ENCODE measurements around the gene MTMR10.
A peak's percentile ranks its signal among the peaks of the same experiment; 100 is the strongest.

MTMR10 gene

DNA sequence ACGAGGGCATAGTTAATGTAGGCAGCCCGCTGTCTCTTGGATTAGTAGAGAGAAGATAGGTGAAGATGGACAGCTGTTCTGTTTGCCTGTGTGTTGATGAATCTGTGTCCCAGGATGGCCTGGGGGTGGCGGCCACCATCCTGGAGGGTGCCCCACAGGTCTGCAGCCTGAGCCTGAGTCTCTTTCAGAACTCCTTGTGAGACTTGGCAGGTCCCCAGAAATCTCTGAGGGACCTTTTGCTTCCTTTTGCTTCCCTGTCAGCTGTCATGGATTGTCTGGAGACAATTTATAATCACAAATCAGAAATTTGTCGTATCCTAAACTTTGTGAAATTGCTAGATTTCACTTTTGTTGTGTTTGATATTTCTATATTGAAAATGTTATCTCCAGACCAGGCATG, 70.3 kb downstream of the MTMR10 start:
- no peak for DNase-seq (ENCODE audit: low spot score)

DNA sequence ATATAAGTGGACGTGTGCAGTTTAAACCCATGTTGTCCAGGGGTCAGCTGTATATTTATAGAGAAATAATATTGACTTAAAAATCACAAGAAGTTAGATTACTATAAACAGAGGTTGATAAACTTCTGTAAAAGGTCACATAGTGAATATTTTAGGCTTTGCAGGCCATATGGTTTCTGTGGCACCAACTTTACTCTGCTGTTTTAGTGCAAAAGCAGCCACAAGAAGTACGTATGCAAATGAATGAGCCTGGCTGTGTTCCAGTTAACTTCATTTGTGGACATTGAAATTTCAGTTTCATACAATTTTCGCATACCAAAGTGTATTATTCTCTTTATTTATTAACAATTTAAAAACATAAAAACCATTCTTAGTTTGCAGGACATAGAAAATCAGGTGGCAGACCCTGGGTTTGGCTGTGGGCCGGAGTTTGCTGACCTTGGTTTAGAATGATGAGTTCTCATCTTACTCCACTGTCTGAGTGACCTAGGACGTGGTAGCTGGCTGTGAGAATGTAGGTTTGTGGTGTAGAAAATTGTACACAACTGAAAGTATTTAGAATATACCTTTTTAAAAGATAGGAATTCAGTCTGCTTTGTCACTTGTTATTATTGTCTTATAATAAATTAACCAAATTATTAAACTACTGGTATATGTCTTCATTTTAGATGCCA, 71.4 kb downstream of the MTMR10 start:
- no peak for DNase-seq (ENCODE audit: low spot score)

DNA sequence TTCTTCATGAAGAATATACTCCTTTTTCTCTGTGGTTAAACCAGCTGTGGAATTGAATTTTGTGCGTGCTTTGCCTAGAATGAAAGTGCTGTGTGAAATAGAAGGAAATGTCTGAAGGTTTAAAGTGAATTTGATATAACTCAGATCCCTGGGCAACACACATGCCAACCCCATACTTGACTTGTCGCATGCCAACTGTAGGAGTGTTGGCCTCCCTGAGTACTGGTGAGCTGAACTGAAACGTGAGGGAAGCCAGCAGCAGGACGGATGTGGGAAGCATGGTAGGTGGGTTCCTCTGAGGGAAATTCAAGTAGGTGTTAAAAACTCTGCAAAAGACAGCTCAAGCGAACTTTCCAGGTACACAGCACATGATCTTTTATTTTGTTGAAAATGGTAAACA, 73.1 kb downstream of the MTMR10 start:
- no peak for DNase-seq (ENCODE audit: low spot score)

DNA sequence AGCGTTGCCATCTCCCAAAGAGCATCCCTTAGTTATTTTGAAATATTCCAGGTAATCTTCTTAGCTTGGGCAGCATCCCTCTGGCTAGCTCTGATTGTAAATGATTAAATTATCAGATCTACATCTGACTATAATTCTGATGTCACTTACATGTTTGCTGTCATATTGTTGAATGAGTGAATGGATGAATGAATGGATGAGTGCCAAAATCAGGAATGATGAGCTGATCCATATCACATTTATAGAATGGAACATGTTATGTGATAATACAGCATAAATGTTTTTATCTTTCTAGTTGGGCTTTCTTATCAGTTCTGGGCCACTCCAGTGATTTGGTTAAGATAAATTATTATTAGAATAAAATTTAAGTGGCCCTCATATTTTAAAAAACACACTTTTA, 73.8 kb downstream of the MTMR10 start:
- no peak for DNase-seq (ENCODE audit: low spot score)

DNA sequence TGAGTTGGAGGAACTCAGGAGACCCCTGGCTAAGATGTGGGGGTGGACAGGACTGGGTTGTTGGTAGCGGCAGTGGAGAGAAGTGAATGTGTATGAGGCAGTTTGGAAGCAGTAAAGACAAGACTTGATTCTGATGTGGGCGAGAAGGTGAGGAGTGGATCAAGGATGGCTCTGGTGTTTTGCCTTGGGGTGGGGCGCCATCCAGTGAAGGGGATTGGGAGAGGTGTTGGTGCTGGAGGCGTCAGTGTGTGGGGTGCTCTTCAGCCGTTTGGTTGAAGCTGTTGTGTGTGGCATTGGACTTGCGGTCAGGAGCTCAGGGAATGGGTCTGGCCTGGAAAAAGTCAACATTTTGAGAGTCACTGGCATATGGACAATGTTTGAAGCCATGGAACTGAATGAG, 74.4 kb downstream of the MTMR10 start:
- no peak for DNase-seq (ENCODE audit: low spot score)

DNA sequence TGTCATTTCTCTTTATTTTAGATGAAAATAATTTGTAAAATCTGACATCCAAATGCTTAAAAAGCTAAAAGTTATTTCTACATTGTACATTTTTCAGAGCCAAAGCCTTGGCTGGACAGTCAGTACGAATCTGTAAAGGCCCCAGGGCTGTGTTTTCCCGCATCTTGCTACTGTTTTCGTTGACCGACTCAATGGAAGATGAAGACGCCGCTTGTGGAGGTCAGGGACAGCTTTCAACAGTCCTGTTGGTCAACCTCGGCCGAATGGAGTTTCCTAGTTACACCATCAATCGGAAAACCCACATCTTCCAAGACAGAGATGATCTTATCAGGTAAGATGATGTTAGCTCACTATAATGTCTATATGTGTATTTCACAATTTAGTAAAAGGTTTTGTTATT, 77.7 kb downstream of the MTMR10 start:
- DNase-seq (ENCODE audit: low spot score), result no peak

DNA sequence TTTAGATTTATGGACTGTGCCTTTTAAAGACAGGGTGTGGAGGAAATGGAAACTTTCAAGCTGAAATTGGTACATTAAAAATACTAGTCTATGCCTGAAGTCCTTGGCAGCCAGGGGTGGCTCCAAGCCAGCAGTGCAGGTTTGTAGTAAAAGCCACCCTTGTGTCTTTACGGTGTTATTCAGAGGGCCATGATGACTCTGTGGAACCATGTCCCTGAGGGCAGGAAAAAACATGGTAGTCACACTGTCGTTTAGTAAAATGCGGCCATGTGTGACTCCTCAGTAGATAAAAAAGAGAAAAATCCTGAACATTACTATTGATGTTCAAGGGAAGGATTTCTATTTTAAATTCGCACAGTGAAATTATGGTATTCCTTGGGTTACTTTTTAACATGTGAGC, 85.1 kb downstream of the MTMR10 start:
- DNase-seq (ENCODE audit: low spot score), result peak; percentile 57

DNA sequence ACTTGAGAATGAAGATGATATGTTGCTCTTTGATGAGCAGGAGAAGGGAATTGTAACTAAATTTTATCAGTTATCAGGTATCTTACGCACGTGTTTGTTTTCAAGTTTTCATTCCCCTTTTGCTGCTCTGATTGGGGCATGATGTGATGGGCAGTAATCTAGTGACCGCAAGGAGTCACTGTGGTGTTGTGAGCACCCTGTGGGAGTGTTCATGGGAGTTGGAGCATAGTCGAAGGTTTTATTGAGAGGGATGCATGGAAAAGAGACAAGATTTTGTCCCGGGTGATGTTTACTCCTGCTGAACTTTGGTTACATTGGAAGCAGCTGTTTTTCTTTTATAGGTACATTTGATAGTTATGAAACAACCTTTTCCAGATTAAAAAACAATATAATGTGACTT, 85.6 kb downstream of the MTMR10 start:
- DNase-seq (ENCODE audit: low spot score), result peak; percentile 46

DNA sequence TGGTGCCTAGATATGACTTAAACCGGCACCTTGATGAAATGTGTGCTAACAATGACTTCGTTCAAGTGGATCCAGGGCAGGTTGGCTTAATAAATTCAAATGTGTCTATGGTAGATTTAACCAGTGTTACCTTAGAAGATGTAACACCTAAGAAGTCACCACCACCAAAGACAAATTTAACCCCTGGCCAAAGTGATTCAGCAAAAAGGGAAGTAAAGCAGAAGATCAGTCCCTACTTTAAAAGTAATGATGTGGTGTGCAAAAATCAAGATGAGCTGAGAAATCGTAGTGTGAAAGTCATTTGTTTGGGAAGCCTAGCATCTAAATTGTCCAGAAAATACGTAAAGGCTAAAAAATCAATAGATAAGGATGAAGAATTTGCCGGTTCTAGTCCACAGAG, 86.6 kb downstream of the MTMR10 start:
- DNase-seq (ENCODE audit: low spot score), result no peak

DNA sequence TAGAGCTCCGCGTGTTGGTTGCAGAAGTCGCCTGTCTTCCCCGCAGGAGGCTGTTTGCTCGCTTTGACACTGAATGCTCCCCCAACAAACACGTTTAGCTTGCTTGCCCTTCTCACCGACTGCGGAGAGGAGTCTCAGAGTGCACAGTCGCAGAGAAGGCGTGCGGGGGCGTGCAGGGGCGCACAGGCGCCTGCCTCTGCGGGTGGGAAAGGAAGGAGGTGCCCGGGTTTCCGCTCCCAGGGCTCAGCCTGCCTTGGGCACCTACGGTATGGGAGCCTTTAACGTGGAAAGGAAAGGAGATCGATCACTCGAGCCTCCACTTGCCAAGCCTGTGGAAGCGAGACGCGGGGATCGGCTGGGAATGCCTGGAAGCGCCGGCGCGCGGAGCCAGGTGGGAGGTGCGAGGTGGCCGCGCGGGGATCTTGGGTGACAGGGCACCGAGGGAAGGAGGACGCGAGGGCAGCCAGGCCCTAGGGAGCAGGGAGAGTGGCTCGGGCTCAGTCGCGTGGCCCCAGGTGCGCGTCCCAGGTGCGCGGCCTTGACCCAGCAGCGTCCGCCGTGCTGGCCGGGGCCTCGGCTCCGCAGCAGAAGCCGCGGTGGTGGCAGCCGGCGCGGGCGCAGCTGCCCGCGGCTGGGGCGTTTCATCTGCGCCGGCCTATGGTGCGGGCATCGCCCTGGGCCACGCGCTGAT, 87.8 kb downstream of the MTMR10 start, which contains the start of gene FAN1:
Gene FAN1, plus strand, starts transcription at position 419 of the 691 bp plus-strand sequence. CDS start 749 bp downstream, outside the sequence.
- peak; percentile 93 for DNase-seq (ENCODE audit: low spot score)

DNA sequence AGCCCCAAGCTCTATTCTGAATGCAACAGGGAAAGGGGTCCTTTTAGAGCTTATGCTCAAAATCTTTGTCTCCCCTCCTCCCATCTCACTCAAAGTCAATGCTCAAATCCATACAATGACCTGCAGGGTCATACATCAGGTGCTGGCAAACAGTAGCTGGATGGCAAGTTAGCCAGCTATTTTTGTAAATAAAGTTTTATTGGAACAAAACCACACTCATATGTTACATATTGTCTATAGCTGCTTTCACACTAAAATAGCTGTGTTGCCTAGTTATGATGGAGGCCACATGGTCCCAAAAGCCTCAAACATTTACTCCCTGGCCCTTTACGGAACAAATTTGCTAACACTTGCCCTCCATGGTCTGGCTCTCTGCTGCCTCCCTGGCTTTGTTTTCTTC, 89.5 kb downstream of the MTMR10 start:
- no peak for DNase-seq (ENCODE audit: low spot score)

DNA sequence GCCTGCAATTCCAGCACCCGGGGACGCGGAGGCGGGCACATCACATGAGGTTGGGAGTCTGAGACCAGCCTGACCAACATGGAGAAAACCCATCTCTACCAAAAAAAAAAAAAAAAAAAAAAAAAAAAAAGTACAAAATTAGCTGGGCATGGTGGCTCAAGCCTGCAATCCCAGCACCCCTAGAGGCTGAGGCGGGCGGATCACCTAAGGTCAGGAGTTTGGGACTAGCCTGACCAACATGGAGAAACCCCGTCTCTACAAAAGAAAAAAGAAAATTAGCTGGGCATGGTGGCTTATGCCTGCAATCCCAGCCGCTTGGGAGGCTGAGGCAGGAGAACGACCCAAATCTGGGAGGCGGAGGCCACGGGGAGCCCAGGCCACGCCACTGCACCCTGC, 95.2 kb downstream of the MTMR10 start:
- DNase-seq (ENCODE audit: low spot score), result no peak

DNA sequence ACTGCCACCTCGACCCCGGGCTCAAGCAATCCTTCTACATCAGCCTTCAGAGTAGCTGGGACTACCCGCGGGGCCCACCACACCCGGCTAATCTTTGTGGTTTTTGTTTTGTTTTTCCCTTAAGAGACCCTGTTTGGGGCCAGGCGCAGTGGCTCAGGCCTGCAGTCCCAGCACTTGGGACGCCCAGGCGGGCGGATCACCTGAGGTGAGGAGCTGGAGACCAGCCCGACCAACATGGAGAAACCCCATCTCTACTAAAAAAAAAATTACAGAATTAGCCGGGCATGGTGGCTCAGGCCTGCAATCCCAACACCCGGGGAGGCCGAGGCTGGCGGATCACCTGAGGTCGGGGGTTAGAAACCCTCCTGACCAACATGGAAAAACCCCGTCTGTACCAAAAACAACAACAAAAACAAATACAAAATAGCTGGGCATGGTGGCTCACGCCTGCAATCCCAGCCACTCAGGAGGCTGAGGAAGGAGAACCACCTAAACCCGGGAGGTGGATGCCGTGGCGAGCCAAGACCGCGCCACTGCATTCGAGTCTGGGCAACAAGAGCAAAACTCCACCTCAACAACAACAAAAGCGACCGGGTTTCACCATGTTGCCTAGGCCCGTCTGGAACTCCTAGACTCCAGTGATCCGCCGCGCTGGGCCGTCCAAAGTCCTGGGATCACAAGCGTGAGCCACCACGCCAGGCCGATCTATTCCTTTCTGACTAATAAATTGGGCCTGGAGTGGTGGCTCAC, 95.8 kb downstream of the MTMR10 start:
- DNase-seq (ENCODE audit: low spot score), result no peak

DNA sequence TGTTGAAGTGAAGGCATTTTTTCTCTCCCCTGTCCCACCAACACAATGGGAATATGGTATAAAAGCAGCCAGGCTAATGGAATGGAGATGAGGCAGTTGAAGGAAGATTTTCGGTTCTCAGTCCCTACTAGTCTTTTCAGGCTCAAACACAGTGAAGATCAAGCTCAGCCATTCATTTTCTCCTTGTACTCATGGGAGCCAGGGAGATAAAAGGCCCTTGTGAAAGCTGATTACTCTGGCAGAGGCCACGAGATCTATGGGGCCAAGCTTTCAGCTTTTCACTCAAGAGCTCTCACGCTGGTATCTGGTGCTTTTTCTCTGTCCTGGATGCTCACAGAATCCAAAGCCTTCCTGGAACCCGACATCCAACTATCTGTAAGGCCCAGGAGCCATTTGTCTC, 102.2 kb downstream of the MTMR10 start:
- no peak for DNase-seq (ENCODE audit: low spot score)
